ENCODE data around the gene DMTF1. TPM values are rescaled to one million over a fixed set of nuclear protein-coding genes. Genes with fewer than 3 reads are reported as not detected.

DMTF1 gene
- total and polyA plus RNA-seq, 10 of the 15 experiments (the other 5 are each of a cell fraction or from before 2014, with no cell fraction given): 24.3 to 191 (median 72.0) TPM

DNA sequence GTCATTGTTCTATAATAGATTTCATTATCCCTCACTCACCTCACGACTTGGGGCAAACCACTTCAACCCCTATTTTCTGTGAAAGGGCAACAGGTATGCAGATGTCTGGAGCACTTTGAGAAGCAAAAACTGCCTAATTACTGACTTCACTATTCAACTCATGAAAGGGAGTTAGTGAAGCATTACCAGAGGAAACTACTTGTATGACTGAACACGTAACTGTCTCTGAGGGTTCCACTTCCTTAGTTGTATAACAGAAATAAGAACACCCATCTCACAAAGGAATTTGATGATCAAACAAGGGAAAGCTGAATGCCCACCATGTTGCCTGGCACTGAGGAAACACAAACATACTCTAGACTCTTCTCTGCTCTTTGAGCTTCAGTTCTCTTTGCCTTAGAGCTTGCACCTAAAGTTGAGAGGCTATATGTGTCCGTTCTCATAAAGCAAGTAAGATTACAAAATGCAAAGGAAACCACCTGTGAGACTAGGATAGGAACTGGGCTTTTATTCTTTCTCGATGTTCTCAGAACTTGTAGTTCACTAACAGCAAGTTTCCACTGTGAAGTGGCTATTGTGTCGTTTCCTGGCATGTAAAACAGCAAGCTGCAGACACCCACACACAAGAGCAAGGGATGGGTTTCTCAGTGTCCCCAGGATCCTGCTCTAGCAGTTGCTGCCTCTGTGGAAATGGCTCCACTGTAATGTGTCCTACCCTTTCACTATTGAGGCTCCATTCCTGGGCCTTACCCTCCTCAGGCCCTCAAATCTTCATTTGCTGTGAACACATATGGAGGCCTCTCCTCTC is 64.7 kb downstream of the DMTF1 start (continued):
- TF ChIP-seq TCF7 (IDR thresholded peaks at IDR 0.05; ENCODE audit: borderline replicate concordance): peak; percentile 73
- peak; percentile 99 for TF ChIP-seq MTA2 (IDR thresholded peaks at IDR 0.05; ENCODE audit: low read depth)
- TF ChIP-seq RB1 (IDR thresholded peaks at IDR 0.05; ENCODE audit: borderline replicate concordance): no peak; the same call in 1 of the 2 replicates
- TF ChIP-seq POLR2AphosphoS5 (IDR thresholded peaks at IDR 0.05; ENCODE audit: low read length): peak; percentile 94
- TF ChIP-seq JUND (IDR thresholded peaks at IDR 0.05; ENCODE audit: low read depth, low read length): peak; percentile 93
- TF ChIP-seq MXI1 (IDR thresholded peaks at IDR 0.05; ENCODE audit: low read depth, low read length): peak; percentile 16; the same call in 1 of the 2 replicates
- TF ChIP-seq, protein P1, sequence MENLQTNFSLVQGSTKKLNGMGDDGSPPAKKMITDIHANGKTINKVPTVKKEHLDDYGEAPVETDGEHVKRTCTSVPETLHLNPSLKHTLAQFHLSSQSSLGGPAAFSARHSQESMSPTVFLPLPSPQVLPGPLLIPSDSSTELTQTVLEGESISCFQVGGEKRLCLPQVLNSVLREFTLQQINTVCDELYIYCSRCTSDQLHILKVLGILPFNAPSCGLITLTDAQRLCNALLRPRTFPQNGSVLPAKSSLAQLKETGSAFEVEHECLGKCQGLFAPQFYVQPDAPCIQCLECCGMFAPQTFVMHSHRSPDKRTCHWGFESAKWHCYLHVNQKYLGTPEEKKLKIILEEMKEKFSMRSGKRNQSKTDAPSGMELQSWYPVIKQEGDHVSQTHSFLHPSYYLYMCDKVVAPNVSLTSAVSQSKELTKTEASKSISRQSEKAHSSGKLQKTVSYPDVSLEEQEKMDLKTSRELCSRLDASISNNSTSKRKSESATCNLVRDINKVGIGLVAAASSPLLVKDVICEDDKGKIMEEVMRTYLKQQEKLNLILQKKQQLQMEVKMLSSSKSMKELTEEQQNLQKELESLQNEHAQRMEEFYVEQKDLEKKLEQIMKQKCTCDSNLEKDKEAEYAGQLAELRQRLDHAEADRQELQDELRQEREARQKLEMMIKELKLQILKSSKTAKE (IDR thresholded peaks at IDR 0.05; ENCODE audit: low read depth, poor library complexity, severe bottlenecking): peak; percentile 95
- TF ChIP-seq ZNF384 (IDR thresholded peaks at IDR 0.05; ENCODE audit: borderline replicate concordance, low read depth, low read length): no peak
- TF ChIP-seq, protein P2, sequence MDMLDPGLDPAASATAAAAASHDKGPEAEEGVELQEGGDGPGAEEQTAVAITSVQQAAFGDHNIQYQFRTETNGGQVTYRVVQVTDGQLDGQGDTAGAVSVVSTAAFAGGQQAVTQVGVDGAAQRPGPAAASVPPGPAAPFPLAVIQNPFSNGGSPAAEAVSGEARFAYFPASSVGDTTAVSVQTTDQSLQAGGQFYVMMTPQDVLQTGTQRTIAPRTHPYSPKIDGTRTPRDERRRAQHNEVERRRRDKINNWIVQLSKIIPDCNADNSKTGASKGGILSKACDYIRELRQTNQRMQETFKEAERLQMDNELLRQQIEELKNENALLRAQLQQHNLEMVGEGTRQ (IDR thresholded peaks at IDR 0.05; ENCODE audit: borderline replicate concordance, low read depth, low read length): no peak
- no peak; the same call in 1 of the 2 replicates for TF ChIP-seq GATAD2B (conservative IDR thresholded peaks at IDR 0.05; ENCODE audit: low read depth)
- TF ChIP-seq ZNF622 (IDR thresholded peaks at IDR 0.05): no peak
- TF ChIP-seq CEBPB (IDR thresholded peaks at IDR 0.05; ENCODE audit: borderline replicate concordance in 1 of 2, low read depth in 2 of 2, low read length in 2 of 2): no peak
- peak; percentile 82 for TF ChIP-seq MEF2B (IDR thresholded peaks at IDR 0.05; ENCODE audit: partially characterized antibody, poor library complexity, severe bottlenecking)
- TF ChIP-seq, protein P3, sequence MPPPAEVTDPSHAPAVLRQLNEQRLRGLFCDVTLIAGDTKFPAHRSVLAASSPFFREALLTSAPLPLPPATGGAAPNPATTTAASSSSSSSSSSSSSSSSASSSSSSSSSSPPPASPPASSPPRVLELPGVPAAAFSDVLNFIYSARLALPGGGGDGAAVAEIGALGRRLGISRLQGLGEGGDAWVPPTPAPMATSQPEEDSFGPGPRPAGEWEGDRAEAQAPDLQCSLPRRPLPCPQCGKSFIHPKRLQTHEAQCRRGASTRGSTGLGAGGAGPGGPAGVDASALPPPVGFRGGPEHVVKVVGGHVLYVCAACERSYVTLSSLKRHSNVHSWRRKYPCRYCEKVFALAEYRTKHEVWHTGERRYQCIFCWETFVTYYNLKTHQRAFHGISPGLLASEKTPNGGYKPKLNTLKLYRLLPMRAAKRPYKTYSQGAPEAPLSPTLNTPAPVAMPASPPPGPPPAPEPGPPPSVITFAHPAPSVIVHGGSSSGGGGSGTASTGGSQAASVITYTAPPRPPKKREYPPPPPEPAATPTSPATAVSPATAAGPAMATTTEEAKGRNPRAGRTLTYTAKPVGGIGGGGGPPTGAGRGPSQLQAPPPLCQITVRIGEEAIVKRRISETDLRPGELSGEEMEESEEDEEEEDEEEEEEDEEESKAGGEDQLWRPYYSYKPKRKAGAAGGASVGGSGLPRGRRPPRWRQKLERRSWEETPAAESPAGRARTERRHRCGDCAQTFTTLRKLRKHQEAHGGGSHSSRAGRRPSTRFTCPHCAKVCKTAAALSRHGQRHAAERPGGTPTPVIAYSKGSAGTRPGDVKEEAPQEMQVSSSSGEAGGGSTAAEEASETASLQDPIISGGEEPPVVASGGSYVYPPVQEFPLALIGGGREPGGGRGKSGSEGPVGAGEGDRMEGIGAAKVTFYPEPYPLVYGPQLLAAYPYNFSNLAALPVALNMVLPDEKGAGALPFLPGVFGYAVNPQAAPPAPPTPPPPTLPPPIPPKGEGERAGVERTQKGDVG (CRISPR knock-in tag; IDR thresholded peaks at IDR 0.05): no peak
- no peak for TF ChIP-seq YBX1 (IDR thresholded peaks at IDR 0.05)
- peak; percentile 87 for TF ChIP-seq TAF1 (IDR thresholded peaks at IDR 0.05; ENCODE audit: borderline replicate concordance, low read depth, low read length)
- TF ChIP-seq, protein P4, sequence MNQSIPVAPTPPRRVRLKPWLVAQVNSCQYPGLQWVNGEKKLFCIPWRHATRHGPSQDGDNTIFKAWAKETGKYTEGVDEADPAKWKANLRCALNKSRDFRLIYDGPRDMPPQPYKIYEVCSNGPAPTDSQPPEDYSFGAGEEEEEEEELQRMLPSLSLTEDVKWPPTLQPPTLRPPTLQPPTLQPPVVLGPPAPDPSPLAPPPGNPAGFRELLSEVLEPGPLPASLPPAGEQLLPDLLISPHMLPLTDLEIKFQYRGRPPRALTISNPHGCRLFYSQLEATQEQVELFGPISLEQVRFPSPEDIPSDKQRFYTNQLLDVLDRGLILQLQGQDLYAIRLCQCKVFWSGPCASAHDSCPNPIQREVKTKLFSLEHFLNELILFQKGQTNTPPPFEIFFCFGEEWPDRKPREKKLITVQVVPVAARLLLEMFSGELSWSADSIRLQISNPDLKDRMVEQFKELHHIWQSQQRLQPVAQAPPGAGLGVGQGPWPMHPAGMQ (IDR thresholded peaks at IDR 0.05; ENCODE audit: borderline replicate concordance): no peak
- TF ChIP-seq SMC3 (IDR thresholded peaks at IDR 0.05; ENCODE audit: borderline replicate concordance, low read length): no peak
- no peak for TF ChIP-seq NR2C1 (IDR thresholded peaks at IDR 0.05)
- 0 out of 2 replicates have a peak, but pooled peaks have one; percentile 1 for TF ChIP-seq RAD21 (IDR thresholded peaks at IDR 0.05; ENCODE audit: insufficient read depth, low read depth, low read length)
- no peak; the same call in none of the 2 replicates for TF ChIP-seq TBL1XR1 (IDR thresholded peaks at IDR 0.05; ENCODE audit: low read depth, low read length)

Data from GM12878 (cell line).